ENCODE measurements around the gene GNAZ.

Gene GNAZ

DNA sequence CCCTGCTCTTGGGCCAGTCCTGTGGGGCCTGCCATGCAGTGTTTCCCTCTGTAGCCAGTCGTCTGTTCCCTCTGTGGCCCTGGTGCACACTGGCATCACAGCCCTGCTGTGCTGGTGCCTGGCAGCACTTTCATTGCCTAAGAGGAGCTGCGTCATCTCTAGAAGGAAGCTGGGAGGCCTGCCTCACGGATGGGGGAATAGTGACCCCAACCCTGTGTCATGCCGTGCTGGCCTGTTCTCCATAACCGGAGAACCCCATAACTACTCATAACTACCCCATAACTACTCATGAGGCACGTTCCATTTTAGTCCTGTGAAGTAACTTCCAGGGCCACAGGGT is 88.9 kb downstream of the GNAZ start:
- no peak for DNase-seq

- no peak for DNase-seq
These were observed 90.7 kb downstream of the GNAZ start for GRCh38 chr22:23161029-23161428.

DNA sequence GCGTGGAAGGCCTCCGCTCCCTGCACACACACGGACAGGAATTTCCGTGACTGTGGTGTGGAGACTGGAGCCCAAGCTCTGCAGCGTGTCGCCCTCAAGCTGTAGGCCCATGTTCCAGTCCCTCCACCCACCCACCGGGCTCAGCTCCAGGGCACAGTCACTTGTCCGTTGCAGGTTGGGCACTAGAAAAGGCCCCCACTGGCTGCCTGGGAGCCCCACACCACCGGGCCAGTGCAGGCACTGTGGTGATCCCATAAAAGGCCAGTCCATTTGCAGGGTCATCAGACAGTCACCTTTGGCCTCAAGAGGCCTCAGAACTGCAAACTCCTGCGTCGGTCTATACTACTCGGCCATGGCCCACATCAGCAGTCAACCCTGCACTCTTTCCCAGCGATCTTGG is 91.3 kb downstream of the GNAZ start:
- no peak for DNase-seq

GRCh38 chr22:23163665-23164064 is 93.3 kb downstream of the GNAZ start:
- DNase-seq, result no peak

GRCh38 chr22:23164091-23164490 is 93.8 kb downstream of the GNAZ start:
- DNase-seq, result no peak

GRCh38 chr22:23166042-23166831 is 95.9 kb downstream of the GNAZ start:
- no peak for DNase-seq

DNA sequence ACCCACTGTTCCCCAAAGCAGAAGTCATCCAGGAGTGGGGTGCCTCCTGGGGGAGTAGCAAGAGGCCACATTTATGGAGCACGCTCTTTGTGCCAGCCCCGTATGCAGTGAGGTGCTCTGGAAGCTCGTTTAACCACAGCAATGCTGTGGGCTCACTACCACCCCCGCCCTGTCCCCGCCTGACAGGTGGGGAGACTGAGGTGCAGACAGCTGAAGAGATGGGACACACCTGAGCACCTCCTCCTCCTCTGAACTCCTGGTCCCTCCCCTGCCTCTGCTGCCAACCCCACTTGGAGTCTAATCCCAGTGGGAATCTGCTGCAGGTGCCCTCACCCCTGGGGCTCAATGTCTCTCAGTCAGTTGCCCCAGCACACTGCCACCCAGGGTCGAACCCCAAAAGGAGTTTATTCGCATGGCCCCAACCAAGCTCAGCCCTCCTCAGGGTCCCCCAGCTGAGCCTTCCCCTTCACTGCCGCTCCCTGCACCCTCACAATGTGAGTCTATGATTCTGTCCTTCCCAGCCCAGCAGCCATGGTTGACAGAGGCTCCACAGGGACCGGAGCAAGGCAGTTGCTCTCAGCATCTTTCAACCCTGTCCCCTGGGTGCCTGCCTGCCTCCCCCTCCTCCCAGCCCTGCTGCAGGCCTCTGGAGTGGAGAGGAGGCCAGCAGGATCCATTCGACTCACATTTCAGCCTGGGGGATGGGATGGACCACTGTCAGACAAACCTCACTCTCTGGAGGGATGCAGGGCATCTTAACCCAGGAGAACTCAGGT is 96.7 kb downstream of the GNAZ start:
- no peak for DNase-seq

DNA sequence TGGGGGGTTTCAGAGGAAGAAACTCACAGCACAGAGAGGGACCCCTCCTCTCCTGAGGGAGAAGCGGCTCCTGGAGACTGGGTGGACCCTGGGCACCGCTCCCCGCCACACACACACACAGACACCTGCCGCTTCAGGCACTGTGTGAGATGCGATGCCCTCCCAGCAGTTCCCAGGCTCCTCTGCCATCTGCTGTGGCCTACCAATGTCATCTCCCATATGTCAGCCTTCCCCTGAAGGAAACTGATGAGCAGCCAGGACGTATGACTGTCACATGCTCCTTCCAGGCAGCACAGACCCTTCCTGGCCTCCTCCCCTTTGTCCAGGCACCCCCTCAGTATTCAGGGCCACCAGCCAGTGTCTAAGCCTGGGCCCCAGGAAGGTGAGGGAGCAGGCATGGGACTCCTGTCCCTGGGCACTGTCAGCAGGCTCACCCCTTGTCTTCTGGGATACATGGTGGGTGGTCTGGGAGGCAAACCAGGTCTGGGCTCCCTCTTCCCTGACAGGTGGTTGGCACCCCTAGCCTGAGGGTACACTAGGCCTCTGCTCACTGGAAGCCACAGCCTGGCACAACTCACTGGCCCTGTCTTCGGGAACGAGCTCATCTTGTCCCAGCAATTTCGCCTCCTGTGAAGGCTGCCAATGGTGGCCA is 98.2 kb downstream of the GNAZ start:
- no peak for DNase-seq

DNA sequence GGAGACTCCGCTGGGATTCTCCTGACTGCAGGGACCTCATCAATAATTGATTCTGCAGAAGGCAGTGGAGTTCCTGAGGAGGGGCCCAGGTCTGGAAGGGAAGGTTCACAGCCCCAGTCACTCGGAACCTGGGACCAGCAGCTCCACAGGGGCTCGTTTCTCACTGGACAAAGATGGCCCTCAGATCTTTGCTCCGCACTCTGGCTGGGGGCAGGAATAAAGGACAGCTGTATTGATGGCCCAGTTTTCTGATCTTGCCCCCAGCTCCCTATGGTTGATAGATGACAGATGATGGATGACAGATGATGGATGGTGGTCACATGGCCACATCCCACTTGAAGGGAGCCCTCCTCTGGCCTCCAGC is 98.7 kb downstream of the GNAZ start:
- no peak for DNase-seq

Measured in SHP77 (cell line).